Body of pancreas (tissue), 4 donors: ENCODE results near the gene SHH. TPM values are rescaled to one million over a fixed set of nuclear protein-coding genes. Genes with fewer than 3 reads are reported as not detected.
A peak's percentile ranks its signal among the peaks of the same experiment; 100 is the strongest.

Source experiments
- ATAC-seq: fragments of 150-250 bp; one replicate; pipeline ENCODE4 v1.9.1; 2016
- DNase-seq, 4 donors: peaks; one replicate each; pipeline ENCODE4 v3.0.0-alpha.2; 2019
- H3K27ac ChIP-seq, 4 donors: fragments of 200-600 bp; sonication (generic); 1 replicate in 3 of 4; 2 replicates in 1 of 4; pipeline versions ENCODE4 v1.5.1 to v1.6.1; 2016 to 2019; ENCODE audit warnings: mild to moderate bottlenecking in 1 of 4, mixed read lengths in 1 of 4, moderate library complexity in 1 of 4
- H3K27me3 ChIP-seq, 2 donors: fragments of 200-600 bp; sonication (generic); one replicate each; pipeline ENCODE4 v1.6.0; 2016; ENCODE audit warnings: mild to moderate bottlenecking in 1 of 2
- H3K36me3 ChIP-seq, 2 donors: fragments of 200-600 bp; sonication (generic); replicated peaks in 1 of 2; 2 replicates each; pipeline ENCODE4 v1.5.1; 2016; ENCODE audit warnings: low read depth in 2 of 2; ENCODE audit not compliant: insufficient read depth in 1 of 2
- H3K4me1 ChIP-seq: fragments of 200-600 bp; sonication (generic); one replicate; pipeline ENCODE4 v1.6.0; 2016
- H3K4me3 ChIP-seq, 2 donors: fragments of 200-600 bp; sonication (generic); 1 replicate in 1 of 2; 2 replicates in 1 of 2; pipeline ENCODE4 v1.5.1; 2016 to 2019
- H3K9me3 ChIP-seq, 3 donors: fragments of 200-600 bp; sonication (generic); 1 replicate in 2 of 3; 2 replicates in 1 of 3; pipeline ENCODE4 v1.5.1; 2016
- POLR2A ChIP-seq, 3 donors: fragments of 450-650 bp; IDR thresholded peaks; one replicate each; pipeline ENCODE4 v1.6.1; 2016; ENCODE audit warnings: antibody characterized with exemption in 3 of 3, mild to moderate bottlenecking in 2 of 3
- WGBS, 2 donors: methylation state at CpG; one replicate each; pipeline ENCODE4 v1.1.5; 2017; 5-methylcytosine and 5-hydroxymethylcytosine counted together
- intact Hi-C: fragments of 100-400 bp; cut with DNase I; formaldehyde crosslinking; loops from one replicate; pipeline ENCODE4 v1.15.1; 2023
- total RNA-seq, 2 donors: library from RNA; depleted of rRNA; stranded (reverse); fragments of >200 nt; gene quantifications; one replicate each; pipeline ENCODE4 v1.1.0, GENCODE V29; 2016
- TF ChIP-seq, protein P1 (sequence below), 7 experiments: fragments of 450-650 bp in 4 of 7; fragments of 200-600 bp in 3 of 7; sonication (generic) in 3 of 7; IDR thresholded peaks; one replicate each; pipeline ENCODE4 v1.5.1; 2016 to 2019; ENCODE audit warnings: antibody characterized with exemption in 7 of 7

Gene SHH
- total RNA-seq, 2 donors from 2014 or later: 0.33 to 0.78 TPM

DNA sequence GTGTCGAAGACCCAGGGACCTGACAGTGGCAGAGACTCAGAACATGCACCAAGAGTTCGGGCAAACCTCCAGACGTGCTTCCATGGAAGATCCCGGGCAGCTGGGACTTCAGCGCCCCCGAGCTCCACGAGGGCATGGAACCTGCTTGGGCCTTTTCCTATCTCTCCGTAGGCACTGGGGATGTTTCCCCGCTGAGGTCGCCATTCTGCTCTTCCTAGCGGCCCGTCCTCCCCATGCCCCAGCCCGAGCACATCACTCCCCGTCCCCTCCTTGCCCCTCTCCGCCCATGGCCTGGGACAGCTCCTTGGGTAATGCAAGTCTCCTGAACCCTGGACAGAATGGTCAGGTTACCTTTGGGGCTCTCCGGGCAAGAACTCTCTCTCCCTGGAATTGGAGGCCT lies 32.3 kb upstream of the SHH start:
- intact Hi-C loops: no loop called here
- DNase-seq (no peak), ATAC-seq (no peak)
- Histone ChIP-seq H3K27me3 (no peaks in the 10 kb centered on the region), H3K27ac (peak overlapping the region in 1 of 4 donors; percentile 64), H3K9me3 (no peaks in the 10 kb centered on the region), H3K4me3 (no peak overlapping the region), H3K4me1 (peaks cover 11% of the 10 kb centered on the region), H3K36me3 (no peaks in the 10 kb centered on the region)
- TF ChIP-seq, protein P1, sequence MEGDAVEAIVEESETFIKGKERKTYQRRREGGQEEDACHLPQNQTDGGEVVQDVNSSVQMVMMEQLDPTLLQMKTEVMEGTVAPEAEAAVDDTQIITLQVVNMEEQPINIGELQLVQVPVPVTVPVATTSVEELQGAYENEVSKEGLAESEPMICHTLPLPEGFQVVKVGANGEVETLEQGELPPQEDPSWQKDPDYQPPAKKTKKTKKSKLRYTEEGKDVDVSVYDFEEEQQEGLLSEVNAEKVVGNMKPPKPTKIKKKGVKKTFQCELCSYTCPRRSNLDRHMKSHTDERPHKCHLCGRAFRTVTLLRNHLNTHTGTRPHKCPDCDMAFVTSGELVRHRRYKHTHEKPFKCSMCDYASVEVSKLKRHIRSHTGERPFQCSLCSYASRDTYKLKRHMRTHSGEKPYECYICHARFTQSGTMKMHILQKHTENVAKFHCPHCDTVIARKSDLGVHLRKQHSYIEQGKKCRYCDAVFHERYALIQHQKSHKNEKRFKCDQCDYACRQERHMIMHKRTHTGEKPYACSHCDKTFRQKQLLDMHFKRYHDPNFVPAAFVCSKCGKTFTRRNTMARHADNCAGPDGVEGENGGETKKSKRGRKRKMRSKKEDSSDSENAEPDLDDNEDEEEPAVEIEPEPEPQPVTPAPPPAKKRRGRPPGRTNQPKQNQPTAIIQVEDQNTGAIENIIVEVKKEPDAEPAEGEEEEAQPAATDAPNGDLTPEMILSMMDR (IDR thresholded peaks at IDR 0.05): no peak
- no peak for TF ChIP-seq POLR2A (IDR thresholded peaks at IDR 0.05)
- 85 to 86% methylated on average over 15 to 16 of the region's 16 CpGs for WGBS, 2 donors

DNA sequence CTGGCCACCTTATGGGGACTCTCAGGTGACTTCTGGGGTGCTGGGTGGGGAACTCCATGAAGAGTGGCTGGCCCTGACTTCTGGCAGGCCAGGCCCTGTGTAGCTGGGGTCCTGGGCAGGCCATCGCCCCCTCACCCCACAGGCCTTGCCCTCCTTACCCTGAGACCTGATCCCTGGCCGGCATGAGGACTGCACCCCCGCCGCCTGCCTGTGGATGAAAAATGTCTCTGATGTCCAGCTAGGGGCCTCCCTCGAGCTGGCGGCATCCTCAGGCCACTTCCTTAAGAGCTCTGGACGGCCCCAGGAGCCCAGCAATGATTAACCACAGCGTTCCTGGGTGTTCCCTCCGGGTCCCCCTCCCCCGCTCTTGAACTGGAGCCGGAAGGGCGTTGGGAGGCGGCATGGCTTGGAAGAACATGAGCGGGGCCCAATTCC lies 31.8 kb upstream of the SHH start:
- intact Hi-C loops: no loop called here
- Histone ChIP-seq H3K9me3 (no peaks in the 10 kb centered on the region), H3K27ac (peak overlapping the region in 2 of 4 donors; percentile 25 to 64), H3K36me3 (no peaks in the 10 kb centered on the region), H3K27me3 (no peaks in the 10 kb centered on the region), H3K4me3 (no peak overlapping the region), H3K4me1 (peaks cover 11% of the 10 kb centered on the region)
- ATAC-seq (peak; percentile 91), DNase-seq (peak; percentile 62 to 83 (median 70))
- 24 to 28% methylated on average over 5 to 14 of the region's 14 CpGs for WGBS, 2 donors
- TF ChIP-seq, protein P1 (IDR thresholded peaks at IDR 0.05): peak in 4 of 7 experiments; percentile 12 to 26 (median 22)
- TF ChIP-seq POLR2A (IDR thresholded peaks at IDR 0.05): no peak

DNA sequence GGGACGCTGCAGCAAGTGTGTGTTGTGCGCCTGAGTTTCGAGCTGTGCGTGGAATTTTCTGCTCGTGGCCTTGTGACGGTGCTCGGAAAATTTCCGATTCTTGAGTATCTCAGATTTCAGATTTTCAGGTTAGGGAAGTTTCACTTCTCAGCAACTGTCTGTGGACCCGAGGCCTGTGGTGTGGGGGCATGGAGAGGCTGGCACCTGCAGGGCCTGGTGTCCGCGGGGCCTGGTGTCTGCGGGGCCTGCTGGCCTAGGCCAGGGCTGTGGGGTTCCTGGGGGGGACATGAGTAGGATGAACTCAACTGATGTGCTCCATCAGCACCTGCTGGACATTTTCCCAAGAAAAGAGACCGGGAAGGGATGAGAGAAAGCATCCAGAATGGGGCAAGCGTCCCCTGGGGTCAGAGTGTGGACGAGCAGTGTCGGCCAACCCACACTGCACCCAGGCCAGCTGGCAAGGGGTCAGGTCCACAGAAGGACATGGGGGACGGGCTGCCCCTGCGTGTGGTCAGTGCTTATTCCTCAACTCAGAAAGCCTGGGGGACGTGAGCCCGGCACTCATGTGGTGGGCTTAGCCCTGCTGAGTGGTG lies 31.3 kb upstream of the SHH start:
- Histone ChIP-seq H3K4me3 (no peak overlapping the region), H3K27me3 (no peaks in the 10 kb centered on the region), H3K9me3 (no peaks in the 10 kb centered on the region), H3K36me3 (no peaks in the 10 kb centered on the region), H3K4me1 (peaks cover 11% of the 10 kb centered on the region), H3K27ac (peak overlapping the region in 2 of 4 donors; percentile 25 to 64)
- intact Hi-C loops: no loop called here
- no peak for TF ChIP-seq POLR2A (IDR thresholded peaks at IDR 0.05)
- TF ChIP-seq, protein P1 (IDR thresholded peaks at IDR 0.05): no peak
- no peak for DNase-seq
- no peak for ATAC-seq
- WGBS, 2 donors: 79% methylated on average over 20 of the region's 20 CpGs

DNA sequence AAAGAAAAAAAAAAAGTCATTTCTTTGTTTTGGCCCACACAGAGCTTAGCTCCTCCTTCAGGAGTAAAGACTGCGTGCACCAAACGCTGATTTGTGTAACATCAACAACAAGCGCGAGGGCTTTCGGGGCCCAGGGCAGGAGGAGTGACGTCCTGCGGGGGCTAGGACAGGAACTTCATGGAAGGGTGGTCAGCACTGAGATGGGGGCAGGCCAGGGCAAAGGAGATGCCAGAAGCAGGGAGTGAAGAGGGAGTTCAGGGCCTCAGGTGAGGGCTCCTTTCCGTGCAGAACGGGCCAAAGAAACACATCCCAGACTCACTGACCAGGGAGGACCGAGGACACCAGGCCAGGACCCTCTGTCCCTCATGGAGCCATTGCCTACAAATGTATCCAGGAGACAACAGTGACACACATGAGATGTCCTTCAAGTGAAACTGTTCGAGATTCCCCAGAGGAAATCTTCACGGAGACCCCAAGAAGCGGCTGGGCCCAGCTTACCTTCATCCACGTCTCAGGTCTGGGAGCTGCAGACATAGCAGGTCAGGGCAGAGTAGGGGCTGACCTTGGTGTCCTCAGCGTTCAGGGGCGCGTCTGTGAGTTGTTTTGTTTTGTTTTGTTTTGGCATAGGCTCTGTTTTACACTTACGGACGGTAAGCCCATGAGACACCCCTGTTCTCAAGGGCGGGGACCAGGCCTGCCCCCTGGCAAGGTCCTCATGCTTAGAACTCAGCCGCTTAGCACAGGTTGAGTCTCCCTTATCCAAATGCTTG lies 30.4 kb upstream of the SHH start:
- 77 to 80% methylated on average over 21 of the region's 21 CpGs for WGBS, 2 donors
- intact Hi-C loops: no loop called here
- no peak for ATAC-seq
- Histone ChIP-seq H3K36me3 (no peaks in the 10 kb centered on the region), H3K27me3 (no peaks in the 10 kb centered on the region), H3K9me3 (no peaks in the 10 kb centered on the region), H3K4me3 (no peak overlapping the region), H3K4me1 (peaks cover 11% of the 10 kb centered on the region), H3K27ac (no peak overlapping the region)
- no peak for DNase-seq
- TF ChIP-seq, protein P1 (IDR thresholded peaks at IDR 0.05): no peak
- TF ChIP-seq POLR2A (IDR thresholded peaks at IDR 0.05): no peak
